ENCODE measurements around the gene MACROD2.

MACROD2 gene

GRCh38 chr20:14523090-14523489, 527.8 kb downstream of the MACROD2 start (continued):
- TF ChIP-seq PATZ1 (CRISPR knock-in tag; IDR thresholded peaks at IDR 0.05; ENCODE audit: borderline replicate concordance) (no peak), CSDC2 (CRISPR knock-in tag; IDR thresholded peaks at IDR 0.05) (no peak)

GRCh38 chr20:14525426-14525825, 530.1 kb downstream of the MACROD2 start:
- TF ChIP-seq ISL1 (CRISPR knock-in tag; IDR thresholded peaks at IDR 0.05), result no peak
- no peak for ATAC-seq

- ATAC-seq, result no peak
Observed at GRCh38 chr20:14526891-14527290, 531.6 kb downstream of the MACROD2 start.

More at GRCh38 chr20:14526891-14527290, 531.6 kb downstream of the MACROD2 start:
- TF ChIP-seq CSDC2 (CRISPR knock-in tag; IDR thresholded peaks at IDR 0.05), result no peak
- TF ChIP-seq GLIS3 (CRISPR knock-in tag; IDR thresholded peaks at IDR 0.05), result no peak
- TF ChIP-seq ZNF70 (CRISPR knock-in tag; IDR thresholded peaks at IDR 0.05), result no peak
- no peak for TF ChIP-seq TCF4 (CRISPR knock-in tag; IDR thresholded peaks at IDR 0.05; ENCODE audit: borderline replicate concordance)
- no peak for TF ChIP-seq ARNTL (CRISPR knock-in tag; IDR thresholded peaks at IDR 0.05; ENCODE audit: borderline replicate concordance, low read depth)
- no peak for TF ChIP-seq ZFP30 (CRISPR knock-in tag; IDR thresholded peaks at IDR 0.05)
- TF ChIP-seq ESRRG (CRISPR knock-in tag; IDR thresholded peaks at IDR 0.05), result no peak
- no peak for TF ChIP-seq ZC3H10 (CRISPR knock-in tag; IDR thresholded peaks at IDR 0.05)
- no peak for TF ChIP-seq CREB5 (CRISPR knock-in tag; IDR thresholded peaks at IDR 0.05; ENCODE audit: low read depth)
- TF ChIP-seq ZNF565 (CRISPR knock-in tag; conservative IDR thresholded peaks at IDR 0.05; ENCODE audit: low read depth), result no peak
- TF ChIP-seq ZNF8 (CRISPR knock-in tag; IDR thresholded peaks at IDR 0.05), result no peak
- no peak for TF ChIP-seq PATZ1 (CRISPR knock-in tag; IDR thresholded peaks at IDR 0.05; ENCODE audit: borderline replicate concordance)
- TF ChIP-seq PPARA (CRISPR knock-in tag; IDR thresholded peaks at IDR 0.05; ENCODE audit: borderline replicate concordance), result no peak
- TF ChIP-seq TOX (CRISPR knock-in tag; IDR thresholded peaks at IDR 0.05; ENCODE audit: borderline replicate concordance), result no peak
- TF ChIP-seq RARB (CRISPR knock-in tag; IDR thresholded peaks at IDR 0.05), result no peak
- no peak for TF ChIP-seq TSHZ2 (CRISPR knock-in tag; IDR thresholded peaks at IDR 0.05)
- no peak for TF ChIP-seq OSR1 (CRISPR knock-in tag; IDR thresholded peaks at IDR 0.05)
- TF ChIP-seq POU6F1 (CRISPR knock-in tag; IDR thresholded peaks at IDR 0.05; ENCODE audit: borderline replicate concordance, low read depth), result no peak
- no peak for TF ChIP-seq ISL1 (CRISPR knock-in tag; IDR thresholded peaks at IDR 0.05)
- TF ChIP-seq BACH2 (CRISPR knock-in tag; IDR thresholded peaks at IDR 0.05; ENCODE audit: borderline replicate concordance), result no peak
